ENCODE results near the gene SMIM44.
"Not testable (repeated sequence)": the region's sequence is repeated elsewhere in the genome, so short reads cannot be mapped to it uniquely, and the experiment has no call there.

The SMIM44 gene

GRCh38 chr19:3450796-3451411 is 32.3 kb downstream of the SMIM44 start:
- Histone ChIP-seq H3K4me3 (ENCODE audit: low read length) (no peak overlapping the region), H3K36me3 (ENCODE audit: insufficient read depth, low read length) (no peaks in the 10 kb centered on the region), H3K4me1 (ENCODE audit: insufficient read depth, low read length) (no peaks in the 10 kb centered on the region), H3K27me3 (ENCODE audit: insufficient read depth, low read length) (peaks cover 11% of the 10 kb centered on the region), H2AFZ (ENCODE audit: low read depth, low read length) (no peak overlapping the region), H3K9me3 (ENCODE audit: low read length) (no peaks in the 10 kb centered on the region)

- peaks cover 11% of the 10 kb centered on the region for H3K27me3 ChIP-seq (ENCODE audit: insufficient read depth, low read length)
- H3K4me3 ChIP-seq (ENCODE audit: low read length): no peak overlapping the region
Observed at GRCh38 chr19:3448616-3449334, 34.5 kb downstream of the SMIM44 start.

GRCh38 chr19:3446657-3447056 is 36.6 kb downstream of the SMIM44 start:
- not testable (repeated sequence) for H3K9me3 ChIP-seq (ENCODE audit: low read length); H3K4me3 ChIP-seq (ENCODE audit: low read length); H2AFZ ChIP-seq (ENCODE audit: low read depth, low read length); H3K36me3 ChIP-seq (ENCODE audit: insufficient read depth, low read length)
- peaks cover 18% of the 10 kb centered on the region for H3K4me1 ChIP-seq (ENCODE audit: insufficient read depth, low read length)
- peaks cover 13% of the 10 kb centered on the region for H3K27me3 ChIP-seq (ENCODE audit: insufficient read depth, low read length)

More at GRCh38 chr19:3448616-3449334, 34.5 kb downstream of the SMIM44 start:
- no peaks in the 10 kb centered on the region for H3K9me3 ChIP-seq (ENCODE audit: low read length)
- no peak overlapping the region for H2AFZ ChIP-seq (ENCODE audit: low read depth, low read length)
- peaks cover 9% of the 10 kb centered on the region for H3K4me1 ChIP-seq (ENCODE audit: insufficient read depth, low read length)
- no peaks in the 10 kb centered on the region for H3K36me3 ChIP-seq (ENCODE audit: insufficient read depth, low read length)

- H3K4me3 ChIP-seq (ENCODE audit: low read length): no peak overlapping the region
- no peak overlapping the region for H2AFZ ChIP-seq (ENCODE audit: low read depth, low read length)
- H3K4me1 ChIP-seq (ENCODE audit: insufficient read depth, low read length): peaks cover 18% of the 10 kb centered on the region
- no peaks in the 10 kb centered on the region for H3K36me3 ChIP-seq (ENCODE audit: insufficient read depth, low read length)
- H3K27me3 ChIP-seq (ENCODE audit: insufficient read depth, low read length): peaks cover 18% of the 10 kb centered on the region
- no peaks in the 10 kb centered on the region for H3K9me3 ChIP-seq (ENCODE audit: low read length)
Observed at GRCh38 chr19:3444695-3445234, 38.5 kb downstream of the SMIM44 start.

GRCh38 chr19:3443840-3444694 is 39.2 kb downstream of the SMIM44 start:
- Histone ChIP-seq H3K36me3 (ENCODE audit: insufficient read depth, low read length) (no peaks in the 10 kb centered on the region), H3K4me3 (ENCODE audit: low read length) (peak overlapping the region; percentile 2), H3K9me3 (ENCODE audit: low read length) (no peaks in the 10 kb centered on the region), H3K4me1 (ENCODE audit: insufficient read depth, low read length) (peaks cover 18% of the 10 kb centered on the region), H3K27me3 (ENCODE audit: insufficient read depth, low read length) (peaks cover 18% of the 10 kb centered on the region), H2AFZ (ENCODE audit: low read depth, low read length) (no peak overlapping the region)

- no peak overlapping the region for H2AFZ ChIP-seq (ENCODE audit: low read depth, low read length)
Observed at GRCh38 chr19:3442487-3443071, 40.7 kb downstream of the SMIM44 start.

GRCh38 chr19:3441986-3442329 is 41.3 kb downstream of the SMIM44 start:
- Histone ChIP-seq H3K9me3 (ENCODE audit: low read length) (no peaks in the 10 kb centered on the region), H3K4me1 (ENCODE audit: insufficient read depth, low read length) (peaks cover 18% of the 10 kb centered on the region), H3K4me3 (ENCODE audit: low read length) (no peak overlapping the region), H2AFZ (ENCODE audit: low read depth, low read length) (no peak overlapping the region), H3K27me3 (ENCODE audit: insufficient read depth, low read length) (peaks cover 8% of the 10 kb centered on the region), H3K36me3 (ENCODE audit: insufficient read depth, low read length) (no peaks in the 10 kb centered on the region)

More at GRCh38 chr19:3442487-3443071, 40.7 kb downstream of the SMIM44 start:
- peaks cover 18% of the 10 kb centered on the region for H3K4me1 ChIP-seq (ENCODE audit: insufficient read depth, low read length)
- H3K36me3 ChIP-seq (ENCODE audit: insufficient read depth, low read length): no peaks in the 10 kb centered on the region
- H3K4me3 ChIP-seq (ENCODE audit: low read length): no peak overlapping the region
- H3K9me3 ChIP-seq (ENCODE audit: low read length): no peaks in the 10 kb centered on the region
- H3K27me3 ChIP-seq (ENCODE audit: insufficient read depth, low read length): peaks cover 11% of the 10 kb centered on the region

GRCh38 chr19:3441089-3441985 is 41.9 kb downstream of the SMIM44 start:
- H3K9me3 ChIP-seq (ENCODE audit: low read length): no peaks in the 10 kb centered on the region
- no peak overlapping the region for H2AFZ ChIP-seq (ENCODE audit: low read depth, low read length)
- H3K4me1 ChIP-seq (ENCODE audit: insufficient read depth, low read length): peaks cover 18% of the 10 kb centered on the region
- H3K36me3 ChIP-seq (ENCODE audit: insufficient read depth, low read length): no peaks in the 10 kb centered on the region
- no peak overlapping the region for H3K4me3 ChIP-seq (ENCODE audit: low read length)
- peaks cover 8% of the 10 kb centered on the region for H3K27me3 ChIP-seq (ENCODE audit: insufficient read depth, low read length)

- Histone ChIP-seq H3K9me3 (ENCODE audit: low read length) (no peaks in the 10 kb centered on the region), H3K36me3 (ENCODE audit: insufficient read depth, low read length) (no peaks in the 10 kb centered on the region), H3K27me3 (ENCODE audit: insufficient read depth, low read length) (peaks cover 8% of the 10 kb centered on the region), H3K4me1 (ENCODE audit: insufficient read depth, low read length) (peaks cover 16% of the 10 kb centered on the region), H3K4me3 (ENCODE audit: low read length) (no peak overlapping the region), H2AFZ (ENCODE audit: low read depth, low read length) (no peak overlapping the region)
Observed at GRCh38 chr19:3440082-3440481, 43.2 kb downstream of the SMIM44 start.

- no peaks in the 10 kb centered on the region for H3K27me3 ChIP-seq (ENCODE audit: insufficient read depth, low read length)
- no peaks in the 10 kb centered on the region for H3K9me3 ChIP-seq (ENCODE audit: low read length)
- H2AFZ ChIP-seq (ENCODE audit: low read depth, low read length): peak overlapping the region; percentile 69
Observed at GRCh38 chr19:3434630-3435553, 48.3 kb downstream of the SMIM44 start.

GRCh38 chr19:3433805-3434540 is 49.3 kb downstream of the SMIM44 start:
- no peaks in the 10 kb centered on the region for H3K36me3 ChIP-seq (ENCODE audit: insufficient read depth, low read length)
- H3K4me1 ChIP-seq (ENCODE audit: insufficient read depth, low read length): peaks cover 3% of the 10 kb centered on the region
- no peaks in the 10 kb centered on the region for H3K9me3 ChIP-seq (ENCODE audit: low read length)
- no peaks in the 10 kb centered on the region for H3K27me3 ChIP-seq (ENCODE audit: insufficient read depth, low read length)
- H2AFZ ChIP-seq (ENCODE audit: low read depth, low read length): no peak overlapping the region
- peak overlapping the region; percentile 73 for H3K4me3 ChIP-seq (ENCODE audit: low read length)

More at GRCh38 chr19:3434630-3435553, 48.3 kb downstream of the SMIM44 start:
- H3K4me1 ChIP-seq (ENCODE audit: insufficient read depth, low read length): peaks cover 3% of the 10 kb centered on the region
- H3K4me3 ChIP-seq (ENCODE audit: low read length): peak overlapping the region; percentile 73
- no peaks in the 10 kb centered on the region for H3K36me3 ChIP-seq (ENCODE audit: insufficient read depth, low read length)
